K562 (cell line): ENCODE results near the gene PRRC2A. TPM values are rescaled to one million over a fixed set of nuclear protein-coding genes. Genes with fewer than 3 reads are reported as not detected.
A peak's percentile ranks its signal among the peaks of the same experiment; 100 is the strongest.

Experiments used
- ARHGAP35 ChIP-seq: fragments of 450-650 bp; IDR thresholded peaks from 2 replicates; pipeline ENCODE4 v1.6.1; 2018; ENCODE audit not compliant: partially characterized antibody
- CAMTA2 ChIP-seq: fragments of 250-450 bp; sonication (Bioruptor Pico); conservative IDR thresholded peaks from 2 replicates; pipeline ENCODE4 v1.5.1; 2022
- MBD1 ChIP-seq: fragments of 250-450 bp; sonication (Bioruptor Pico); IDR thresholded peaks from 2 replicates; pipeline ENCODE4 v1.8.0; 2022; ENCODE audit warnings: inconsistent platforms
- MGA ChIP-seq: fragments of 450-650 bp; IDR thresholded peaks from 2 replicates; pipeline ENCODE4 v1.6.1; 2016; ENCODE audit warnings: mild to moderate bottlenecking, moderate library complexity
- NBN ChIP-seq: fragments of 450-650 bp; IDR thresholded peaks from 2 replicates; pipeline ENCODE4 v1.6.1; 2016; ENCODE audit warnings: low read depth, mild to moderate bottlenecking
- NR2C2 ChIP-seq, 2 experiments: fragments of 200-800 bp in 1 of 2; sonication (Bioruptor generic) in 1 of 2; sonication (generic) in 1 of 2; formaldehyde crosslinking in 1 of 2; IDR thresholded peaks; 2 replicates each; pipeline versions ENCODE4 v1.6.1 to v1.8.0; 2016 to 2022; ENCODE audit warnings: mild to moderate bottlenecking in 1 of 2, missing compliant biosample characterization in 1 of 2, missing genetic modification characterization in 1 of 2, missing genetic modification reagents in 1 of 2
- PCBP1 ChIP-seq: fragments of 200-400 bp; formaldehyde crosslinking; IDR thresholded peaks from 2 replicates; pipeline ENCODE4 v1.6.1; 2018; ENCODE audit warnings: mild to moderate bottlenecking, low read depth, low read length; ENCODE audit not compliant: poor library complexity, severe bottlenecking
- SAFB2 ChIP-seq: fragments of 200-400 bp; formaldehyde crosslinking; IDR thresholded peaks from 2 replicates; pipeline ENCODE4 v1.6.1; 2018; ENCODE audit warnings: borderline replicate concordance, low read length, low read depth, moderate library complexity; ENCODE audit not compliant: severe bottlenecking
- SRSF1 ChIP-seq: fragments of 200-400 bp; formaldehyde crosslinking; IDR thresholded peaks from 2 replicates; pipeline ENCODE4 v1.6.1; 2017; ENCODE audit warnings: mild to moderate bottlenecking, low read depth, low read length, moderate library complexity
- ZEB2 ChIP-seq: fragments of 450-650 bp; IDR thresholded peaks from 2 replicates; pipeline ENCODE4 v1.6.1; 2016
- ZNF668 ChIP-seq: fragments of 250-450 bp; sonication (Bioruptor Pico); IDR thresholded peaks from 2 replicates; pipeline ENCODE4 v1.8.0; 2022; ENCODE audit warnings: mild to moderate bottlenecking, inconsistent platforms
- polyA plus RNA-seq, 8 experiments: library from polyadenylated mRNA; depleted of rRNA in 4 of 8; stranded (reverse) in 5 of 8; unstranded in 3 of 8; fragments of >200 nt; fragmentation: Nextera tagmentation in 2 of 8; fragmentation: Illumina TruSeq in 1 of 8; extraction: Ambion mirVana in 2 of 8; extraction: Trizol in 1 of 8; gene quantifications; 2 replicates each; pipeline versions ENCODE4 v1.2.1 to v1.2.3, GENCODE V29; 2011 to 2014; ENCODE audit warnings: inconsistent platforms in 1 of 8, missing spikeins in 1 of 8
- total RNA-seq, 7 experiments: library from RNA; depleted of rRNA in 6 of 7; stranded (reverse); fragments of >200 nt in 6 of 7; fragmentation: Illumina TruSeq in 2 of 7; extraction: Trizol in 2 of 7; gene quantifications; 2 replicates each; pipeline versions ENCODE4 v1.2.1 to v1.2.3, GENCODE V29; 2011 to 2021; ENCODE audit warnings: low replicate concordance in 1 of 7

Gene PRRC2A
- total and polyA plus RNA-seq, 9 of the 15 experiments (the other 6 are each of a cell fraction or from before 2014, with no cell fraction given): 1.0 to 332 (median 63.0) TPM

GRCh38 chr6:31663961-31664789 is 43.7 kb downstream of the PRRC2A start (continued):
- TF ChIP-seq PCBP1: no peak
- TF ChIP-seq MGA: no peak
- no peak for TF ChIP-seq SAFB2
- peak; percentile 51 for TF ChIP-seq ARHGAP35
- no peak for TF ChIP-seq SRSF1
- peak; percentile 57; the same call in 1 of the 2 replicates for TF ChIP-seq NBN
- 0 out of 2 replicates have a peak, but pooled peaks have one; percentile 38 for TF ChIP-seq NR2C2 (CRISPR knock-in tag; IDR thresholded peaks at IDR 0.05)
- TF ChIP-seq NR2C2 (tag; IDR thresholded peaks at IDR 0.05): no peak
- no peak for TF ChIP-seq CAMTA2
- no peak for TF ChIP-seq ZEB2
- no peak for TF ChIP-seq MBD1 (CRISPR knock-in tag)
- no peak for TF ChIP-seq ZNF668
